HEK293 (cell line): Measurements from ENCODE around the gene IL17C.
A peak's percentile ranks its signal among the peaks of the same experiment; 100 is the strongest.

Source experiments
- KLF1 ChIP-seq: fragments of 450-650 bp; formaldehyde crosslinking; IDR thresholded peaks from 2 replicates; pipeline ENCODE4 v1.5.1; 2016; ENCODE audit warnings: missing biosample characterization, missing genetic modification characterization
- KLF7 ChIP-seq: fragments of 450-650 bp; formaldehyde crosslinking; IDR thresholded peaks from 2 replicates; pipeline ENCODE4 v1.5.1; 2016; ENCODE audit warnings: missing biosample characterization, missing genetic modification characterization, borderline replicate concordance
- KLF9 ChIP-seq: fragments of 450-650 bp; formaldehyde crosslinking; IDR thresholded peaks from 2 replicates; pipeline ENCODE4 v1.5.1; 2016; ENCODE audit warnings: missing biosample characterization, missing genetic modification characterization, low read depth
- PATZ1 ChIP-seq: fragments of 450-650 bp; formaldehyde crosslinking; IDR thresholded peaks from 2 replicates; pipeline ENCODE4 v1.5.1; 2016; ENCODE audit warnings: missing biosample characterization, missing genetic modification characterization
- PBX3 ChIP-seq: sonication (generic); formaldehyde crosslinking; IDR thresholded peaks from 2 replicates; pipeline ENCODE4 v1.8.1; 2022; ENCODE audit warnings: mild to moderate bottlenecking, moderate library complexity, missing genetic modification reagents
- SP7 ChIP-seq: fragments of 450-650 bp; formaldehyde crosslinking; IDR thresholded peaks from 2 replicates; pipeline ENCODE4 v1.5.1; 2016; ENCODE audit warnings: missing biosample characterization, missing genetic modification characterization
- ZBTB11 ChIP-seq: fragments of 450-650 bp; formaldehyde crosslinking; conservative IDR thresholded peaks from 2 replicates; pipeline ENCODE4 v1.5.1; 2016; ENCODE audit warnings: low read depth, missing biosample characterization, missing genetic modification characterization
- ZBTB8A ChIP-seq: fragments of 450-650 bp; formaldehyde crosslinking; IDR thresholded peaks from 2 replicates; pipeline ENCODE4 v1.5.1; 2016; ENCODE audit warnings: missing biosample characterization, missing genetic modification characterization
- ZFP37 ChIP-seq: fragments of 450-650 bp; formaldehyde crosslinking; IDR thresholded peaks from 2 replicates; pipeline ENCODE4 v1.5.1; 2016; ENCODE audit warnings: missing biosample characterization, missing genetic modification characterization
- ZNF133 ChIP-seq: fragments of 450-650 bp; formaldehyde crosslinking; IDR thresholded peaks from 2 replicates; pipeline ENCODE4 v1.5.1; 2016; ENCODE audit warnings: missing biosample characterization, missing genetic modification characterization
- ZNF148 ChIP-seq: fragments of 450-650 bp; formaldehyde crosslinking; IDR thresholded peaks from 2 replicates; pipeline ENCODE4 v1.5.0; 2017; ENCODE audit warnings: missing biosample characterization, missing genetic modification characterization, borderline replicate concordance
- ZNF23 ChIP-seq: fragments of 450-650 bp; formaldehyde crosslinking; IDR thresholded peaks from 2 replicates; pipeline ENCODE4 v1.5.1; 2016; ENCODE audit warnings: missing biosample characterization, missing genetic modification characterization, borderline replicate concordance
- ZNF26 ChIP-seq: fragments of 450-650 bp; formaldehyde crosslinking; IDR thresholded peaks from 2 replicates; pipeline ENCODE4 v1.5.1; 2016; ENCODE audit warnings: missing biosample characterization, missing genetic modification characterization
- ZNF366 ChIP-seq: fragments of 450-650 bp; formaldehyde crosslinking; conservative IDR thresholded peaks from 2 replicates; pipeline ENCODE4 v1.5.1; 2016; ENCODE audit warnings: missing biosample characterization, missing genetic modification characterization
- ZNF571 ChIP-seq: fragments of 450-650 bp; formaldehyde crosslinking; IDR thresholded peaks from 2 replicates; pipeline ENCODE4 v1.5.0; 2017; ENCODE audit warnings: missing biosample characterization, missing genetic modification characterization
- ZNF629 ChIP-seq: fragments of 450-650 bp; formaldehyde crosslinking; IDR thresholded peaks from 2 replicates; pipeline ENCODE4 v1.5.1; 2017; ENCODE audit warnings: missing biosample characterization, missing genetic modification characterization
- ZNF639 ChIP-seq: fragments of 450-650 bp; formaldehyde crosslinking; IDR thresholded peaks from 2 replicates; pipeline ENCODE4 v1.5.1; 2016; ENCODE audit warnings: missing biosample characterization, missing genetic modification characterization
- ZNF645 ChIP-seq: fragments of 450-650 bp; formaldehyde crosslinking; IDR thresholded peaks from 2 replicates; pipeline ENCODE4; 2016; ENCODE audit warnings: missing biosample characterization, missing genetic modification characterization
- ZNF692 ChIP-seq: fragments of 450-650 bp; formaldehyde crosslinking; IDR thresholded peaks from 2 replicates; pipeline ENCODE4 v1.5.1; 2016; ENCODE audit warnings: missing biosample characterization, missing genetic modification characterization
- ZXDB ChIP-seq: fragments of 450-650 bp; formaldehyde crosslinking; IDR thresholded peaks from 2 replicates; pipeline ENCODE4 v1.5.1; 2016; ENCODE audit warnings: missing biosample characterization, missing genetic modification characterization

IL17C gene

GRCh38 chr16:88650749-88651275 is 12.4 kb downstream of the IL17C start, which contains the start of gene CYBA (continued):
- peak; percentile 44; the same call in 1 of the 2 replicates for TF ChIP-seq ZBTB8A (tag by site-specific recombination)
- peak; percentile 40; the same call in 1 of the 2 replicates for TF ChIP-seq ZNF692 (tag by site-specific recombination)
- 0 out of 2 replicates have a peak, but pooled peaks have one; percentile 49 for TF ChIP-seq SP7
- TF ChIP-seq ZXDB (tag by site-specific recombination) = peak; percentile 94
- TF ChIP-seq ZNF639 (tag by site-specific recombination) = no peak
- no peak for TF ChIP-seq ZNF148
- TF ChIP-seq ZNF366 (tag by site-specific recombination) = no peak
- peak; percentile 40; the same call in 1 of the 2 replicates for TF ChIP-seq PBX3
- TF ChIP-seq ZNF23 = no peak
- TF ChIP-seq ZNF629 (tag by site-specific recombination) = 0 out of 2 replicates have a peak, but pooled peaks have one; percentile 10
- TF ChIP-seq KLF7 = peak; percentile 53; the same call in 1 of the 2 replicates
- no peak for TF ChIP-seq ZNF26
- 0 out of 2 replicates have a peak, but pooled peaks have one; percentile 28 for TF ChIP-seq ZFP37 (tag by site-specific recombination)
- peak; percentile 30 for TF ChIP-seq PATZ1 (tag by site-specific recombination)
- no peak for TF ChIP-seq ZNF645
- peak; percentile 29; the same call in 1 of the 2 replicates for TF ChIP-seq ZBTB11 (tag by site-specific recombination)
- TF ChIP-seq ZNF571 (tag by site-specific recombination) = no peak
- peak; percentile 73 for TF ChIP-seq KLF1 (tag by site-specific recombination)
- no peak for TF ChIP-seq ZNF133 (tag by site-specific recombination)
- peak; percentile 52 for TF ChIP-seq KLF9
- TF ChIP-seq, all 188 proteins: peak for 19
